ENCODE data around the gene VWF.

VWF gene

DNA sequence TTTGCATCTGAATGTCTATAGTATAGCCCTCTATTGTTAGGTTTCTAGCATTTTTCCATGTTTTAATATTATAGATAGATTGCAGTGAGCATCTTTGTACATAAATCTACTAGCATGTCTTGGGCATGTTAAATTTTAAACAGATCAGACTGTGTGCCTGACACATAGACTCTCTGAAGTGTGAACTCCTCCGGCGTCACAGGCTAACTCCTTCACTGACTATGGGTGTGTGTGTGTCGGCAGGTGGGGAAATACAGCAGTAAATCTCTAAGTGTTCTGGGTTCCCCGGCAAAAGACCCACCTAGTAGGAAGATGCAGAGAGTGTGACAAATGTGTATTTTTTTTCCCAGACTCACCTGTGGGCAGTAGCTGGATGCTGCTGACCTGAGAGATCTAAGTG lies 2.3 kb downstream of the VWF start:
- Histone ChIP-seq H3K27ac (ENCODE audit: low read depth, low read length) (no peak overlapping the region), H3K36me3 (ENCODE audit: control insufficient read depth in 1 of 2, insufficient read depth in 2 of 2, low read length in 2 of 2) (no peaks in the 10 kb centered on the region), H3K9ac (ENCODE audit: low read depth in 1 of 2, low read length in 2 of 2) (no peak overlapping the region), H3K9me3 (ENCODE audit: control insufficient read depth in 1 of 2, low read length in 2 of 2) (no peaks in the 10 kb centered on the region), H3K27me3 (ENCODE audit: control insufficient read depth in 1 of 2, insufficient read depth in 2 of 2, low read length in 2 of 2) (no peaks in the 10 kb centered on the region), H3K4me3 (ENCODE audit: low read depth in 1 of 2, low read length in 2 of 2) (no peak overlapping the region), H3K4me1 (ENCODE audit: control insufficient read depth in 1 of 2, insufficient read depth in 2 of 2, low read length in 2 of 2) (no peaks in the 10 kb centered on the region)

DNA sequence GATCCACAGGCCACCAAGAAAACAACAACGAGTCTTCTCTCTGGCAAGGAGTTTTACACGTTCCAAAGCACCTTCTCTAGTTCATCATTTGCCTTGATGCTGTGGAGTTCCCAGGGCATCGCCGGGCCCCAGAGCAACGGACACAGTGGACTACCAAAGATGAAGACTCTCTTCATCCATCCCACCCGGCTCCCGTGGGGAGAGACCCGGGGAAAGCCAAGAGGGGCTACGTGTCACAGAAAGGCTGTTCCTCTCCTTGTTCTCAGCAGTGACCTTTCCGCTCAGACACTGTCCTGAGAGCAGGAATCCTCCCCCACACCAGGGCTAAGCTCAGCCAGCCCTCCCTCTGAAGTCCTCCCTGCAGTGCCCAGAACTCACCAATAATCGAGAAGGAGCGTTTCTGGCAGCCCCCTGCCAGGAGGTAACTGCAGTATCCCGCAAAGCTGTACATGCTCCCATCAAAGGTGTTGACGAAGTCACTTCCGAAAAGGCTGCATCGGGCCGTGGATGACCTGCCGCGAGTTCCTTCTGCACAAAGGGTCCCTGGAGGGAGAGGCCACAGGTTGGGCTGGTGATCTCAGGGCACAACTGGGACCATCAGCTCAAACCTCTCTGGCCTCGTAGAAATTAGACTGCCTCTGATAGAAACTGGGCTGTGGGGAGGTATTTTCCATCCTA lies 3.5 kb downstream of the VWF start:
- Histone ChIP-seq H3K4me3 (ENCODE audit: low read depth in 1 of 2, low read length in 2 of 2) (no peak overlapping the region), H3K4me1 (ENCODE audit: control insufficient read depth in 1 of 2, insufficient read depth in 2 of 2, low read length in 2 of 2) (no peaks in the 10 kb centered on the region), H3K27ac (ENCODE audit: low read depth, low read length) (no peak overlapping the region), H3K9ac (ENCODE audit: low read depth in 1 of 2, low read length in 2 of 2) (no peak overlapping the region), H3K36me3 (ENCODE audit: control insufficient read depth in 1 of 2, insufficient read depth in 2 of 2, low read length in 2 of 2) (no peaks in the 10 kb centered on the region), H3K27me3 (ENCODE audit: control insufficient read depth in 1 of 2, insufficient read depth in 2 of 2, low read length in 2 of 2) (no peaks in the 10 kb centered on the region), H3K9me3 (ENCODE audit: control insufficient read depth in 1 of 2, low read length in 2 of 2) (no peaks in the 10 kb centered on the region)

DNA sequence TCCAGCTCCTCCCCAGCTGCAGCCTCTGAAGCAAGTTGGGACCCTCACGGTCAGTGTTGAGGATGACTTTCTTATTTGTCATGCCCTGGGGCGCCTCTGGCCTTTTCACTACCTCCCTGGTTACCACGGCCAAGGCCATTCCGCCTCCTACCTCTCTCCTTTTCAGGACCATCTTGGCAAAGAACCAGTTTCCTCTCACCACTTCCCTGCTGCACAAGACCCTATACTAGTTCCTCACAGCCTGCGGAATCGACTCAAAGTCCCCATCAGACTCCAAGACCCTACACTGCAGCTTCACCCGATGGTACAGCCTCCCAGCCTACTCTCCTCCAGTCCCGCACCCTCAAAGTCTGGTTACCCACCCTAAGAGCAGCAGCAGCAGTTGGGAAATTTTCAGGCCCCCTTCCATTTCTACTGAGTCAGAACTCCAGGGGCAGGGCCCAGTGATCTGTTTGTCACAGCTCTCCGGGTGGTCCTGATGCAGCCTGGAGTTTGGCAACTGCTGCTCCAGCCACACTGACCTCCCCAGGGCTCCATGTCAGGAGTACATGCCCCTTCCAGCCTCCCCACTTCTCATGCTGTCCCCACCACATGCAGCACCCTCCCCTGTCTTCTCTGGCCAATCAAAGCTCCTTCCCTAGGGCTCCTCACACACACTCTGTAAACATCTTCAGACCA lies 5.4 kb downstream of the VWF start:
- Histone ChIP-seq H3K36me3 (ENCODE audit: control insufficient read depth in 1 of 2, insufficient read depth in 2 of 2, low read length in 2 of 2) (no peaks in the 10 kb centered on the region), H3K27me3 (ENCODE audit: control insufficient read depth in 1 of 2, insufficient read depth in 2 of 2, low read length in 2 of 2) (no peaks in the 10 kb centered on the region), H3K27ac (ENCODE audit: low read depth, low read length) (no peak overlapping the region), H3K4me3 (ENCODE audit: low read depth in 1 of 2, low read length in 2 of 2) (no peak overlapping the region), H3K9me3 (ENCODE audit: control insufficient read depth in 1 of 2, low read length in 2 of 2) (no peaks in the 10 kb centered on the region), H3K4me1 (ENCODE audit: control insufficient read depth in 1 of 2, insufficient read depth in 2 of 2, low read length in 2 of 2) (no peaks in the 10 kb centered on the region), H3K9ac (ENCODE audit: low read depth in 1 of 2, low read length in 2 of 2) (no peak overlapping the region)

DNA sequence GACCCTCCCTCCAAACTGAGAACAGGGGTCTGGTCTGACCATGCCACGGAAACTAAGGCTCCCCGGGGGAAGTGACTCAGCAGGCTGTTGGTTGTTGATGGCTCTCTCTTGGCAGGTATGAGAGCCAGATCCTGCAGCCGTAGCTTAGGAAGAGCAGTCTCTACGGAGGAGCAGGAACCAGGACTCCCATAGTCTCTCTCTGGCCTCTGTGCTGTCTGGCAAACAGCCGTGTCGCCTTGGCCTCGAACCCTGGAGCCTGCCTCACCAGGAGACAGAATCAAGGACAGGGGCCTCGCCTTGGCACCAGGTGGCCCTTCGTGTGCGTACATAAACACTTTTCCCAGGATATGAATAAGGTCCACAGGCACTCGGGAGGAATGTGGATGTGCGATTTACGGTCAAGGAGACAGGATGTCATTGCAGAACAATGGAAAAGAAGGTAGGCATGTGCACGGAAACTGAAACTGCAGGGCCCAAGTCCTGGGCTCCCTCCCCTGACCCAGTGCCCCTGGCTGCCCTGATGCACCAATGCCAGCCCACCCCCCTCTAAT lies 7.9 kb downstream of the VWF start:
- Histone ChIP-seq H3K4me1 (ENCODE audit: control insufficient read depth in 1 of 2, insufficient read depth in 2 of 2, low read length in 2 of 2) (no peaks in the 10 kb centered on the region), H3K4me3 (ENCODE audit: low read depth in 1 of 2, low read length in 2 of 2) (no peak overlapping the region), H3K27me3 (ENCODE audit: control insufficient read depth in 1 of 2, insufficient read depth in 2 of 2, low read length in 2 of 2) (no peaks in the 10 kb centered on the region), H3K9ac (ENCODE audit: low read depth in 1 of 2, low read length in 2 of 2) (no peak overlapping the region), H3K36me3 (ENCODE audit: control insufficient read depth in 1 of 2, insufficient read depth in 2 of 2, low read length in 2 of 2) (no peaks in the 10 kb centered on the region), H3K9me3 (ENCODE audit: control insufficient read depth in 1 of 2, low read length in 2 of 2) (no peaks in the 10 kb centered on the region), H3K27ac (ENCODE audit: low read depth, low read length) (no peak overlapping the region)

DNA sequence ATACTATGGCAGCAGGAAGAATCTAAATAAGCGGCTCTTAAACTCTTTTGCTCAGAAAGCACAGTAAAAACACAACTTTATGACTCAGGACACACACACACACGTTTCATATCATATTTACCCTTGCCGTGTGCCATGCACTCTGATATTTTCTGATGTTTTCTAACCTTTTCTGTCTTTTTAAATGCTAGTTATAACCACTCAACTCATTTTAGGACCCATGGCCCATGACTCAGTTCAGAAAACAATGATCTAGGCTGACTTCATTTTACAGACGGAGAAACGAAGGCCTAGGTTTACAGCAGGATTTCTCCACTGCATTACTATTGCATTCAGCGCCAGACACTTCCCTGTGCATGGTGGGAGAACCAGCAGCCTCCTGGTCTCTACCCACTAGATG lies 9.1 kb downstream of the VWF start:
- H3K4me1 ChIP-seq (ENCODE audit: control insufficient read depth in 1 of 2, insufficient read depth in 2 of 2, low read length in 2 of 2), result no peaks in the 10 kb centered on the region
- no peak overlapping the region for H3K27ac ChIP-seq (ENCODE audit: low read depth, low read length)
- H3K9ac ChIP-seq (ENCODE audit: low read depth in 1 of 2, low read length in 2 of 2), result no peak overlapping the region
- H3K36me3 ChIP-seq (ENCODE audit: control insufficient read depth in 1 of 2, insufficient read depth in 2 of 2, low read length in 2 of 2), result no peaks in the 10 kb centered on the region
- no peaks in the 10 kb centered on the region for H3K27me3 ChIP-seq (ENCODE audit: control insufficient read depth in 1 of 2, insufficient read depth in 2 of 2, low read length in 2 of 2)
- H3K9me3 ChIP-seq (ENCODE audit: control insufficient read depth in 1 of 2, low read length in 2 of 2), result no peaks in the 10 kb centered on the region
- H3K4me3 ChIP-seq (ENCODE audit: low read depth in 1 of 2, low read length in 2 of 2), result no peak overlapping the region

DNA sequence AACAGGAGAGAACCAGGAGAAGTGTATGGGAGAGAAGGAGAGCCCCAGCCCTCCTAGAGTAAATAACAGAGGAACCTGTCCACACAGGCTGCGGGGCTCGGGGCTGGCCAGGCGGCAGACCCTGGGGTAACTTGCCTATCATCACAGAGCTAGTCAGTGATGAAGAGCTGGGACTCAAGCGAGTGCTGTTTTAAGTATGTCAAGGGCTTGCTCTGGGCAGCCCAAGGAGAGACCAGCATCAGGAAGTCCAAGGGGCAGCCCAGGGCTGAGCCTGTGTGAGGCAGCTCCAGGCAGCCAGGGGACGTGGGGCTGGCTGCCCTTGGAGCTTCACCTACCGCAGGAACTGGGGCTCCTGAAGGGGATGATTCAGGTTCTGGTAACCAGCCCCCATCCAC lies 10.0 kb downstream of the VWF start:
- no peak overlapping the region for H3K4me3 ChIP-seq (ENCODE audit: low read depth in 1 of 2, low read length in 2 of 2)
- no peaks in the 10 kb centered on the region for H3K9me3 ChIP-seq (ENCODE audit: control insufficient read depth in 1 of 2, low read length in 2 of 2)
- no peak overlapping the region for H3K9ac ChIP-seq (ENCODE audit: low read depth in 1 of 2, low read length in 2 of 2)
- no peaks in the 10 kb centered on the region for H3K4me1 ChIP-seq (ENCODE audit: control insufficient read depth in 1 of 2, insufficient read depth in 2 of 2, low read length in 2 of 2)
- no peak overlapping the region for H3K27ac ChIP-seq (ENCODE audit: low read depth, low read length)
- H3K27me3 ChIP-seq (ENCODE audit: control insufficient read depth in 1 of 2, insufficient read depth in 2 of 2, low read length in 2 of 2), result no peaks in the 10 kb centered on the region
- no peaks in the 10 kb centered on the region for H3K36me3 ChIP-seq (ENCODE audit: control insufficient read depth in 1 of 2, insufficient read depth in 2 of 2, low read length in 2 of 2)

DNA sequence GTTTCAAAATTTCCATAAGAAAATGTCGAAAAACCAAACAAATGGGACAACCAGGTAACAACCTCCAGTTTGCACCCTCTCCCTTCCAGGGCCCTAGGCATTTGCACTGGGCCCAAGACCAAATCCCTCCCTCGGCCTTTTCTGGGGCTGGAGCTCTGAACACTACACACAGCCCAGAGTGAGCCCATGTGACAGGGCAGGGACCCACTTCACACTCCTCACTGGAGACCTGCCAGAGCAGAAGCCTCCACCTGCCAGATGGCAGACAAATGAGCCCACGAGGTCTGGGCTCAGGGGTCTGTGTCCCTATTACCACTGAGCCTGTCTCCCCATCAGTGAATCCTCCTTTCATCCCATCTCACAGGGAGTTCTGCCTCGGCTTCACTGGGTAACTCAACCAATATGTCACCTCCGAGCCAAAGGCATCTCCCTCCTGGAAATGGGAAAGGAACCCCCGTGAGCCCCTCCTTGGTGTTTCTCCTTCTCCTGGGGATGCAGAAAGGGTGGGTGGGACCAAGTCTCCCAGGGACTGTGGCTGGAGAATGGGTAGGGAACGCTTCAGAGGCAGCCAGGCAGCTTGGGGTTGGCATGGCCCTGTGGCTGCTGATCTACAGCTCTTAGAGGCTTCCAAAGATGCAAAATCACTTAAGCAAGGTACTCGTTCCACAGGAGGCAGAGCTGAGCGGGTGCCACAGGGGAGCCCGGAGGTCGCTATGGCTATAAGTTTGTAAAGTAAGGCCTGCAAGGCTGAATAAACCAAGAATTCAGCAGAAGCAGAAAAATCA lies 10.6 kb downstream of the VWF start:
- Histone ChIP-seq H3K9ac (ENCODE audit: low read depth in 1 of 2, low read length in 2 of 2) (no peak overlapping the region), H3K27ac (ENCODE audit: low read depth, low read length) (no peak overlapping the region)

DNA sequence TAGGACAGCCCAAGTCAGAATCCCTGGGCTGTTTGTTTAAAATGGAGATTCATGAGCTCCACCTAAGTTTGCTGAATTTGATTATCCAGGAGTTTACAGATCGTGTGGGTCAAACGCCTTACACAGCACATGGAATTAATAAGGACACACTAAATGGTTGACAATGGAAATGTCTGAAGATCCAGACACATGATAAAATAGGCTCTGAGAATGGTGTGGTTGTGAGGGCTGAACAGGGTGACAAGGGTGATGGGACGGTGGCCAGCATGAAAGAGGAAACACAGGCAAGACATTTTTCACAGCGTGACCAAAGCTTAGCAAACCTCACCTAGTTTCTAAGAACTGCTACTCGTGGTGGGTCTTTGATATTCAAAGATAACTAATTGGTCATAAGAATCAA lies 12.5 kb downstream of the VWF start:
- Histone ChIP-seq H3K9me3 (ENCODE audit: control insufficient read depth in 1 of 2, low read length in 2 of 2) (no peaks in the 10 kb centered on the region), H3K4me3 (ENCODE audit: low read depth in 1 of 2, low read length in 2 of 2) (no peak overlapping the region), H3K36me3 (ENCODE audit: control insufficient read depth in 1 of 2, insufficient read depth in 2 of 2, low read length in 2 of 2) (no peaks in the 10 kb centered on the region), H3K4me1 (ENCODE audit: control insufficient read depth in 1 of 2, insufficient read depth in 2 of 2, low read length in 2 of 2) (no peaks in the 10 kb centered on the region), H3K9ac (ENCODE audit: low read depth in 1 of 2, low read length in 2 of 2) (no peak overlapping the region), H3K27ac (ENCODE audit: low read depth, low read length) (no peak overlapping the region), H3K27me3 (ENCODE audit: control insufficient read depth in 1 of 2, insufficient read depth in 2 of 2, low read length in 2 of 2) (no peaks in the 10 kb centered on the region)

More for the DNA sequence above, 10.6 kb downstream of the VWF start:
- no peaks in the 10 kb centered on the region for H3K9me3 ChIP-seq (ENCODE audit: control insufficient read depth in 1 of 2, low read length in 2 of 2)
- H3K36me3 ChIP-seq (ENCODE audit: control insufficient read depth in 1 of 2, insufficient read depth in 2 of 2, low read length in 2 of 2), result no peaks in the 10 kb centered on the region
- no peaks in the 10 kb centered on the region for H3K4me1 ChIP-seq (ENCODE audit: control insufficient read depth in 1 of 2, insufficient read depth in 2 of 2, low read length in 2 of 2)
- H3K4me3 ChIP-seq (ENCODE audit: low read depth in 1 of 2, low read length in 2 of 2), result no peak overlapping the region
- H3K27me3 ChIP-seq (ENCODE audit: control insufficient read depth in 1 of 2, insufficient read depth in 2 of 2, low read length in 2 of 2), result no peaks in the 10 kb centered on the region

DNA sequence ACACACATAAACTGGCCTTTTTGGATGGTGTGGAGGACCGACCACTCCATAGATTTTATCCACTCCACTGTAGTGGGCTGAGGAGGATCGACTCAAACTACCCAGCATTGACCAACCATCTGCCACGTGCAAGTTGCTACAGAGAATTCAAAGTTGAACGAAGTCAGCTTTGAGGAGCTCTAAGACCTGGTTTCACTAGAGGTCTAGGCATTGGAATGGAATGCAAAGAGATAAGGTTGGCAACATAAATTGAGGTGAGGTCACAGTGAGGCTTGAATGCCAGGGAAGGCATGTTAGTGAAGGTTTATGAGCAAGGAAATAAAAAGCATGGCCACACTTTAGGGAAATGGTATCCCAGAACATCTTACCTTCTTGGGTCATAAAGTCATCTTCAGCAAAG lies 14.5 kb downstream of the VWF start:
- Histone ChIP-seq H3K9ac (ENCODE audit: low read depth in 1 of 2, low read length in 2 of 2) (no peak overlapping the region), H3K4me1 (ENCODE audit: control insufficient read depth in 1 of 2, insufficient read depth in 2 of 2, low read length in 2 of 2) (no peaks in the 10 kb centered on the region), H3K27me3 (ENCODE audit: control insufficient read depth in 1 of 2, insufficient read depth in 2 of 2, low read length in 2 of 2) (no peaks in the 10 kb centered on the region), H3K36me3 (ENCODE audit: control insufficient read depth in 1 of 2, insufficient read depth in 2 of 2, low read length in 2 of 2) (no peaks in the 10 kb centered on the region), H3K27ac (ENCODE audit: low read depth, low read length) (no peak overlapping the region), H3K9me3 (ENCODE audit: control insufficient read depth in 1 of 2, low read length in 2 of 2) (no peaks in the 10 kb centered on the region), H3K4me3 (ENCODE audit: low read depth in 1 of 2, low read length in 2 of 2) (no peak overlapping the region)

DNA sequence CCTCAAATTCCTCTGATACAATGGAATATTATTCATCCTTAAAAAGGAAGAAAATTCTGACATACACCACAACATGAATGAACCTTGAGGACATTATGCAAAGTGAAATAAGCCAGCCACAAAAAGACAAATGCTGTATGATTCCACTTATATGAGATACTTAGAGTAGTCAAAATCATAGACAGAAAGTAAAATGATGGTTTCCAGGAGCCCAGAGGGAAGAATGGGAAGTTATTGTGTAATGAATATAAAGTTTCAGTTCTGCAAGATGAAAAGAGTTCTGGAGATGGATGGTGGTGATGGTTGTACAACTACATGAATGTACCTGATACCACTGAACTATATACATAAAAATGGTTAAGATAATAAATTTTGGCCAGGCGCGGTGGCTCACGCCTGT lies 18.3 kb downstream of the VWF start:
- no peak overlapping the region for H3K4me3 ChIP-seq (ENCODE audit: low read depth in 1 of 2, low read length in 2 of 2)
- no peaks in the 10 kb centered on the region for H3K27me3 ChIP-seq (ENCODE audit: control insufficient read depth in 1 of 2, insufficient read depth in 2 of 2, low read length in 2 of 2)
- no peak overlapping the region for H3K9ac ChIP-seq (ENCODE audit: low read depth in 1 of 2, low read length in 2 of 2)
- H3K27ac ChIP-seq (ENCODE audit: low read depth, low read length), result no peak overlapping the region
- no peaks in the 10 kb centered on the region for H3K4me1 ChIP-seq (ENCODE audit: control insufficient read depth in 1 of 2, insufficient read depth in 2 of 2, low read length in 2 of 2)
- no peaks in the 10 kb centered on the region for H3K9me3 ChIP-seq (ENCODE audit: control insufficient read depth in 1 of 2, low read length in 2 of 2)
- H3K36me3 ChIP-seq (ENCODE audit: control insufficient read depth in 1 of 2, insufficient read depth in 2 of 2, low read length in 2 of 2), result no peaks in the 10 kb centered on the region

Data from duodenal mucosa (tissue), 2 donors.